Uterus (tissue), 2 donors: ENCODE measurements around the gene AQP11.

Source experiments
- POLR2A ChIP-seq, 2 donors: fragments of 450-650 bp; IDR thresholded peaks; one replicate each; pipeline ENCODE4 v1.6.1; 2016; ENCODE audit warnings: antibody characterized with exemption in 2 of 2, mild to moderate bottlenecking in 1 of 2, moderate library complexity in 1 of 2
- TF ChIP-seq, protein P1 (sequence below), 4 experiments: fragments of 200-600 bp in 2 of 4; fragments of 450-650 bp in 2 of 4; sonication (generic) in 2 of 4; IDR thresholded peaks; one replicate each; pipeline ENCODE4 v1.5.1; 2016 to 2019; ENCODE audit warnings: antibody characterized with exemption in 4 of 4, mild to moderate bottlenecking in 2 of 4, moderate library complexity in 1 of 4

DNA sequence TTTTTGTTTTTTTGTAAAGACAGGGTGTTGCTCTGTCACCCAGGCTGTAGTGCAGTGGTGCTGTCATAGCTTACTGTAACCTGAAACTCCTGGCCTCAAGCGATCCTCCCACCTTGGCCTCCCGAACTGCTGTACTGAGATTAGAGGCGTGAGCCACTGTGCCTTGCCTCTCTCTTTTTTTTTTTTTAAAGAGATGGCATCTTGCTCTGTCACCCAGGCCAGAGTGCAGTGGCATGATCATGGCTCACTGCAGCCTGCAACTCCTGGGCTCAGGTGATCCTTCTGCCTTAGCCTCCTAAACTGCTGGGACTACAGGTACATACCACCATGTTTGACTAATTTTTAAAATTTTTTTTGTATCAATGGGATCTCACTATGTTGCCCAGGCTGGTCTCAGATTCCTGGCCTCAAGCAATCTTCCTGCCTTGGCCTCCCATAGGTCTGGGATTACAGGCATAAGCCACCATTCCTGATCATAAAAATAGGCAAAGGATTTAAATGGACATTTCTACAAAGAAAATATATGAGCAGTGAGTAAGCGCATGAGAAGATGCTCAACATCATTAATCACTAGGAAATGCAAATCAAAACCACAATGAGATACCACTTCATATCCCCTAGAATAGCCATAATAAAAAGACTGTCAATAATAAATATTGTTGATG is 65.1 kb downstream of the AQP11 start:
- TF ChIP-seq, protein P1, sequence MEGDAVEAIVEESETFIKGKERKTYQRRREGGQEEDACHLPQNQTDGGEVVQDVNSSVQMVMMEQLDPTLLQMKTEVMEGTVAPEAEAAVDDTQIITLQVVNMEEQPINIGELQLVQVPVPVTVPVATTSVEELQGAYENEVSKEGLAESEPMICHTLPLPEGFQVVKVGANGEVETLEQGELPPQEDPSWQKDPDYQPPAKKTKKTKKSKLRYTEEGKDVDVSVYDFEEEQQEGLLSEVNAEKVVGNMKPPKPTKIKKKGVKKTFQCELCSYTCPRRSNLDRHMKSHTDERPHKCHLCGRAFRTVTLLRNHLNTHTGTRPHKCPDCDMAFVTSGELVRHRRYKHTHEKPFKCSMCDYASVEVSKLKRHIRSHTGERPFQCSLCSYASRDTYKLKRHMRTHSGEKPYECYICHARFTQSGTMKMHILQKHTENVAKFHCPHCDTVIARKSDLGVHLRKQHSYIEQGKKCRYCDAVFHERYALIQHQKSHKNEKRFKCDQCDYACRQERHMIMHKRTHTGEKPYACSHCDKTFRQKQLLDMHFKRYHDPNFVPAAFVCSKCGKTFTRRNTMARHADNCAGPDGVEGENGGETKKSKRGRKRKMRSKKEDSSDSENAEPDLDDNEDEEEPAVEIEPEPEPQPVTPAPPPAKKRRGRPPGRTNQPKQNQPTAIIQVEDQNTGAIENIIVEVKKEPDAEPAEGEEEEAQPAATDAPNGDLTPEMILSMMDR (IDR thresholded peaks at IDR 0.05) = no peak
- TF ChIP-seq POLR2A (IDR thresholded peaks at IDR 0.05) = no peak
